Transverse colon (tissue), 4 donors: Measurements from ENCODE around the gene CEP78.
"Not testable (repeated sequence)": the region's sequence is repeated elsewhere in the genome, so short reads cannot be mapped to it uniquely, and the experiment has no call there.

Experiments
- EP300 ChIP-seq: sonication (generic); formaldehyde crosslinking; IDR thresholded peaks from one replicate; pipeline ENCODE4 v1.6.1; 2017; ENCODE audit warnings: antibody characterized with exemption, low read depth
- POLR2A ChIP-seq: fragments of 450-650 bp; IDR thresholded peaks from one replicate; pipeline ENCODE4 v1.6.1; 2016; ENCODE audit warnings: antibody characterized with exemption, mild to moderate bottlenecking, moderate library complexity
- POLR2AphosphoS5 ChIP-seq, 3 donors: sonication (generic); formaldehyde crosslinking; IDR thresholded peaks; one replicate each; pipeline ENCODE4 v1.6.1; 2016; ENCODE audit warnings: antibody characterized with exemption in 3 of 3
- TF ChIP-seq, protein P1 (sequence below), 5 experiments: fragments of 200-600 bp in 3 of 5; fragments of 450-650 bp in 2 of 5; sonication (generic) in 3 of 5; IDR thresholded peaks; 1 replicate in 2 of 5; 2 replicates in 3 of 5; pipeline ENCODE4 v1.5.1; 2016 to 2017; ENCODE audit warnings: antibody characterized with exemption in 5 of 5, inconsistent platforms in 3 of 5, mild to moderate bottlenecking in 2 of 5, moderate library complexity in 1 of 5

DNA sequence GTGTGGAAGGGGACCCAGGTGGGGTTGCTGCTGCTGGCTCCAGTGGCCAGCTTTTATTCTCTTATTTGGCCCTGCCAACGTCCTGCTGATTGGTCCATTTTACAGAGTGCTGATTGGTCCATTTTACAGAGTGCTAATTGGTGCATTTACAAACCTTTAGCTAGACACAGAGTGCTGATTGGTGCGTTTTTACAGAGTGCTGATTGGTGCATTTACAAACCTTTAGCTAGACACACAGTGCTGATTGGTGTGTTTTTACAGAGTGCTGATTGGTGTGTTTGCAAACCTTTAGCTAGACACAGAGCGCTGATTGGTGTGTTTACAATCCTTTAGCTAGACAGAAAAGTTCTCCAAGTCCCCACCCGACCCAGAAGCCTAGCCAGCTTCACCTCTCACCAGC, 48.3 kb downstream of the CEP78 start:
- TF ChIP-seq, protein P1, sequence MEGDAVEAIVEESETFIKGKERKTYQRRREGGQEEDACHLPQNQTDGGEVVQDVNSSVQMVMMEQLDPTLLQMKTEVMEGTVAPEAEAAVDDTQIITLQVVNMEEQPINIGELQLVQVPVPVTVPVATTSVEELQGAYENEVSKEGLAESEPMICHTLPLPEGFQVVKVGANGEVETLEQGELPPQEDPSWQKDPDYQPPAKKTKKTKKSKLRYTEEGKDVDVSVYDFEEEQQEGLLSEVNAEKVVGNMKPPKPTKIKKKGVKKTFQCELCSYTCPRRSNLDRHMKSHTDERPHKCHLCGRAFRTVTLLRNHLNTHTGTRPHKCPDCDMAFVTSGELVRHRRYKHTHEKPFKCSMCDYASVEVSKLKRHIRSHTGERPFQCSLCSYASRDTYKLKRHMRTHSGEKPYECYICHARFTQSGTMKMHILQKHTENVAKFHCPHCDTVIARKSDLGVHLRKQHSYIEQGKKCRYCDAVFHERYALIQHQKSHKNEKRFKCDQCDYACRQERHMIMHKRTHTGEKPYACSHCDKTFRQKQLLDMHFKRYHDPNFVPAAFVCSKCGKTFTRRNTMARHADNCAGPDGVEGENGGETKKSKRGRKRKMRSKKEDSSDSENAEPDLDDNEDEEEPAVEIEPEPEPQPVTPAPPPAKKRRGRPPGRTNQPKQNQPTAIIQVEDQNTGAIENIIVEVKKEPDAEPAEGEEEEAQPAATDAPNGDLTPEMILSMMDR (IDR thresholded peaks at IDR 0.05) = not testable (repeated sequence)
- not testable (repeated sequence) for TF ChIP-seq POLR2A; POLR2AphosphoS5 (IDR thresholded peaks at IDR 0.05); EP300
